Measurements from ENCODE around the gene PLAAT5. TPM values are rescaled to one million over a fixed set of nuclear protein-coding genes. Genes with fewer than 3 reads are reported as not detected.

The PLAAT5 gene
- total RNA-seq, 1 experiment from 2014 or later = 0.57 TPM

DNA sequence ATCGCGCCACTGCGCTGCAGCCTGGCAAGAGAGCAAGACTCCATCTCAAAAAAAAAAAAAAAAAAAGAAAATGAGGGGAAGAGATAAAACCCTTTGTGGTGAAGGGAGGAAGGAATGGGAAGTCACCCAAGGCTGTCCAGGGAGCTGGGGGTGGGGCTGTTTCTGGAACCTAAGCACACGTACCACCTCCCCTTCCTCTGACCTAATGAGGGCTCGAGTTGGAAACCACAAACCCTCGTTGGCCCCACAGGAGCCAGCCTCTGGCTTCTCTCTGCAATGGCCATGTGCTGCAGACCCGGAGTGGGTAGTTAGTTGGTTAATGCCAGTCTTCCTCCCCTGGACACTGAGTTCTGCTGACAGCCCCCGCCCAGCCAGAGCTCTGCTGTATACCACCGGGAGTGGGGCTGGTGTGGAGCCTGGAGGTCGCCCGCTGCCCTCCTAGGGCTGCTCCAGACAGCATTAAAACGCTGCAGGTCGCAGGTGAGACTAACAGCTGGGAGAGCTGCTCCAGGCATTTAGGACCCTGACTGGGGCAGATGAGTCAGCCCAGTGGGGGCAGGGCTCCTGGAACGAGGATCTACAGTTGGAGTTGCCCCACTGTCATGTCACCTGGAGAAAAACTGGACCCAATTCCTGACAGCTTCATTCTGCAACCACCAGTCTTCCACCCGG lies 15.0 kb upstream of the PLAAT5 start, which contains the start of gene LGALS12:
LGALS12 (plus strand) TSS at position 228 of the 672 bp plus-strand sequence; CDS start at position 603, 375 bp downstream.
- no peak within 1 kb of the TSS for H3K4me3 Mint-ChIP-seq (ENCODE audit: low read depth, unreplicated experiment)
- H3K4me1 Mint-ChIP-seq (ENCODE audit: low read depth, unreplicated experiment) = peaks cover 35% of the 10 kb centered on the region
- no peaks in the 10 kb centered on the region for H3K27me3 Mint-ChIP-seq (ENCODE audit: unreplicated experiment)
- CTCF ChIA-PET = interaction anchor here (0.6 to 0.7 kb wide), 2 partner anchors 31 to 301 kb away, joined by 3 to 6 read pairs; no protein-coding TSS in a partner anchor
- TF ChIP-seq CTCF (IDR thresholded peaks at IDR 0.05; ENCODE audit: unreplicated experiment) = no peak
- no peak for DNase-seq
- H3K27ac Mint-ChIP-seq (ENCODE audit: unreplicated experiment) = no peak within 1 kb of the TSS
- intact Hi-C loops (cut with micrococcal nuclease; ENCODE audit: unreplicated experiment) = no loop called here
- H3K36me3 Mint-ChIP-seq (ENCODE audit: insufficient read depth, unreplicated experiment) = no peaks in the 10 kb centered on the region
- no peaks in the 10 kb centered on the region for H3K9me3 Mint-ChIP-seq (ENCODE audit: low read depth, unreplicated experiment)
- no TSS peak for BruUV-seq (replicated peaks)

DNA sequence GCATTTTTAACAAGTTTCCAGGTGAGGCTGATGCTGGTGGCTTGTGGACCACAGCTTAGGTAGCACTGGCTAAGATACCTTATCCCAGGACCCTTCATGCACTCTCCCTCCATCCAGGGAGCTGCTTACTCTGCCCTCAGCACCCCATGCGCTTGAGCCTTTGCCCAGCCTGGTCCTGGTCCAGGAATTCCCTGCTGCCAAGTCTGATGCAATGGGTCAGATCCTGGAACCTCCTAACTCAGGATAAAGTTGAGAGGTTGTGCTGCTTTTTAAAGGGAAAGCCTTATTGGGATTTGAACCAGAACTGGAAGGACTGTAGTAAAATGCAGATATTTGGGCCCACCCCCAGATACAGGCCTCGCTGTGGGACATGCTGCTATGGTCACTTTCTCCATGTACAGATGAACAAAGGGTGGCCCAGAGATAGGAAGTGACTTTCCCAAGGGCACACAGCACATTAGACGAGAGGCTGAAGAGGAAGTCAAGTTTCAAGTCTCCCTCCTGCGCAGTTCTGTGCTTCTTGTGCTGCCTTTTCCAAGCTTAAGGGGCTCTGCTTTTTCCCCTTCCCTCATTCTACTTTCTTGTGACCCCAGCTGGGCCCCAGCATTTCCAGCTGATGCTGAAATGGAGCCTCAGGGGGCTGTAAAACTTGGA lies 14.1 kb upstream of the PLAAT5 start:
- intact Hi-C loops (cut with micrococcal nuclease; ENCODE audit: unreplicated experiment) = no loop called here
- no peak for DNase-seq
- H3K27ac Mint-ChIP-seq (ENCODE audit: unreplicated experiment) = no peak overlapping the region
- no peaks in the 10 kb centered on the region for H3K9me3 Mint-ChIP-seq (ENCODE audit: low read depth, unreplicated experiment)
- BruUV-seq (replicated peaks) = no TSS peak
- H3K4me1 Mint-ChIP-seq (ENCODE audit: low read depth, unreplicated experiment) = peaks cover 25% of the 10 kb centered on the region
- no peaks in the 10 kb centered on the region for H3K36me3 Mint-ChIP-seq (ENCODE audit: insufficient read depth, unreplicated experiment)
- TF ChIP-seq CTCF (IDR thresholded peaks at IDR 0.05; ENCODE audit: unreplicated experiment) = no peak
- CTCF ChIA-PET = interaction anchor here (0.6 kb wide), 1 partner anchor 32 kb away, joined by 6 read pairs; no protein-coding TSS in a partner anchor
- H3K4me3 Mint-ChIP-seq (ENCODE audit: low read depth, unreplicated experiment) = no peak overlapping the region
- no peaks in the 10 kb centered on the region for H3K27me3 Mint-ChIP-seq (ENCODE audit: unreplicated experiment)

GRCh38 chr11:63504054-63504453 lies 13.1 kb upstream of the PLAAT5 start:
- intact Hi-C loops (cut with micrococcal nuclease; ENCODE audit: unreplicated experiment) = no loop called here
- CTCF ChIA-PET = no interaction called here
- Mint-ChIP-seq H3K4me3 (ENCODE audit: low read depth, unreplicated experiment) (no peak overlapping the region), H3K4me1 (ENCODE audit: low read depth, unreplicated experiment) (peaks cover 20% of the 10 kb centered on the region), H3K36me3 (ENCODE audit: insufficient read depth, unreplicated experiment) (no peaks in the 10 kb centered on the region), H3K9me3 (ENCODE audit: low read depth, unreplicated experiment) (peaks cover 3% of the 10 kb centered on the region), H3K27me3 (ENCODE audit: unreplicated experiment) (no peaks in the 10 kb centered on the region), H3K27ac (ENCODE audit: unreplicated experiment) (no peak overlapping the region)
- TF ChIP-seq CTCF (IDR thresholded peaks at IDR 0.05; ENCODE audit: unreplicated experiment) = no peak
- DNase-seq = no peak
- BruUV-seq (replicated peaks) = no TSS peak

GRCh38 chr11:63503492-63503891 lies 12.5 kb upstream of the PLAAT5 start:
- DNase-seq = no peak
- Mint-ChIP-seq H3K27me3 (ENCODE audit: unreplicated experiment) (no peaks in the 10 kb centered on the region), H3K27ac (ENCODE audit: unreplicated experiment) (no peak overlapping the region), H3K4me3 (ENCODE audit: low read depth, unreplicated experiment) (no peak overlapping the region), H3K4me1 (ENCODE audit: low read depth, unreplicated experiment) (peaks cover 20% of the 10 kb centered on the region), H3K36me3 (ENCODE audit: insufficient read depth, unreplicated experiment) (peaks cover 4% of the 10 kb centered on the region), H3K9me3 (ENCODE audit: low read depth, unreplicated experiment) (peaks cover 6% of the 10 kb centered on the region)
- no TSS peak for BruUV-seq (replicated peaks)
- TF ChIP-seq CTCF (IDR thresholded peaks at IDR 0.05; ENCODE audit: unreplicated experiment) = no peak
- CTCF ChIA-PET = no interaction called here
- intact Hi-C loops (cut with micrococcal nuclease; ENCODE audit: unreplicated experiment) = no loop called here
